ENCODE measurements around the gene SH3RF1.
A peak's percentile ranks its signal among the peaks of the same experiment; 100 is the strongest.

Gene SH3RF1

DNA sequence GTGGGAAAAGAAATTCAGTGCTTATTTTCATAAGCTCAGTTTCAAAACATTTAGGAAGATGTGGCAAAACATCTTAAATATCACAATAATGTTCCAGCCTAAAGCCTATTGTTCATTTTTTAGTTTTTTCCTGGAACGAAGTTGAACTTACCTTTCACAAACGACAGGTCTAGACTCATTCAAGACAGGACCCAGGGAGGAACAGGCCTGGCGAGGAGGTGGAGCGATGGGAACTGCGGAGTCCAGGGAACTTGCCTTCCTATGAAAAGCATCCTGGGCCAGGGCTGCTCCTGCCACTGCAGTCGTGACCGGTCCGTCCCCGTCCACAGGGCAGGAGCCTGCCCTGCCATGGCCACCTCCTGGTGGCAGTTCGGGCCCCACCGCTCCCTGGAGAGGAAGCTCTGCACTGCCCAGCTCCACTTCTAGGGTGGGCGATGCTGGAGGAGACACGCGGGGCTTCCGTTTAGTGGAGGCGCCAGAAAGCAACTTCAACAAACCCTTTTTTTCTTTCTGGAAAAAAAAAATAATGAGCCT lies 164.0 kb downstream of the SH3RF1 start:
- Mint-ChIP-seq H3K27ac (no peak overlapping the region), H3K9me3 (no peaks in the 10 kb centered on the region), H3K4me1 (ENCODE audit: low read depth) (no peaks in the 10 kb centered on the region), H3K36me3 (ENCODE audit: low read depth) (no peaks in the 10 kb centered on the region), H3K27me3 (peaks cover 5% of the 10 kb centered on the region), H3K4me3 (no peak overlapping the region)
- DNase-seq: no peak

DNA sequence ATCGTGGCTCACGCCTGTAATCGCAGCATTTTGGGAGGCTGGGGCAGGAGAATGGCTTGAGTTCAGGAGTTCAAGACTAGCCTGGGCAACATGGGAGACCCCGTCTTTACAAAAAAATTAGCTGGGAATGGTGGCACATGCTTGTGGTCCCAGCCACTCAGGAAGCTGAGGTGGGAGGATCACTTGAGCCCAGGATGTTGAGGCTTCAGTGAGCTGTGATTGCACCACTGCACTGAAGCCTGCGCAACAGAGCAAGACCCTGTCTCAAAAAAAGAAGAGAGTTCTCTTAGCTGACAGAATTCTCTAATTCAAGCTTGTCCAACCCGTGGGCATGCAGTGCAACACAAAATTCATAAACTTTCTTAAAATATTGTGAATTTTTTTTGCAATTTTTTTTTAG lies 165.1 kb downstream of the SH3RF1 start:
- H3K4me3 Mint-ChIP-seq: no peak overlapping the region
- H3K36me3 Mint-ChIP-seq (ENCODE audit: low read depth): no peaks in the 10 kb centered on the region
- no peaks in the 10 kb centered on the region for H3K9me3 Mint-ChIP-seq
- DNase-seq: no peak
- H3K4me1 Mint-ChIP-seq (ENCODE audit: low read depth): no peaks in the 10 kb centered on the region
- no peak overlapping the region for H3K27ac Mint-ChIP-seq
- peaks cover 5% of the 10 kb centered on the region for H3K27me3 Mint-ChIP-seq

DNA sequence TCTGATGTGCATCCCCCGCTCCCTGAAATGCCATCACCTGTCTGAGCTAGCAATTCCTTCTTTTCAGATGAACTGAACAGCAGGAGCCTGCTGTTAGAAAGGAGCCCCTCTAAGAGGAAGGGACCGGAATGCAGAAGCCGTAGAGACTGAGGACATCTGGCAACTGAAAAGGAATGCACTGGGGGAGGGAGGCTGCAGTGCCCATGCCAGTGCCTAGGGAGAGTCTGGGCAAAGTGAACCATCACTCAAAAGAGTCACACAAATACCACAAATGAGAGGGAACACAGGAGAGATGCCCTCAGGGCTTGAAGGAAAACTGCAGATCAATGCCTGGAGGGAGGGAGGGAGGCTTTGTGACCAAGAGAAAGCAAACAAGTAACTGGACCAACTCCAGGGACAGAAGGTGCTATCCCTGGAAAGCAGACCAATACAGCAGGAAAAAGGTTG lies 166.8 kb downstream of the SH3RF1 start:
- no peak for DNase-seq
- no peaks in the 10 kb centered on the region for H3K36me3 Mint-ChIP-seq (ENCODE audit: low read depth)
- H3K27me3 Mint-ChIP-seq: peaks cover 5% of the 10 kb centered on the region

DNA sequence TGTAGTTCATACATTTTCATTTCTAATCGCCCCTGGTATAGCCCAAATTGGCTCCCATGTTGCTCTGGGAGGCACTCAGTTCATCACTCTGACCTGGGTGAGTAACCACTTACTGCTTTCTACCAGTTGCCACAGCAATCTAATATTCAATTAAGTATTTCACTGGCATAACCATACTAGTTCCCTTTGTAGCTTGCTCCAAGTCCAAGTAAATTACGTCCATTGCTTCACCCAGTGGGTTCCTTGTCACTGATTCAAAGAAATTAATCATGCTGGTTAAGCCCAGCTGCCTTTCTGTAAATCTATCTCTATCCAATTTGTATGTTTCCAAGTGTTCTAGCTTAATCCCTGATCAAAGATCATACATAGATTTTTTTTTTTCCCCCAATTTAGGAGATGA lies 168.7 kb downstream of the SH3RF1 start:
- Mint-ChIP-seq H3K36me3 (ENCODE audit: low read depth) (no peaks in the 10 kb centered on the region), H3K27ac (no peak overlapping the region), H3K27me3 (peaks cover 7% of the 10 kb centered on the region), H3K4me1 (ENCODE audit: low read depth) (peaks cover 2% of the 10 kb centered on the region), H3K4me3 (no peak overlapping the region), H3K9me3 (no peaks in the 10 kb centered on the region)
- no peak for DNase-seq

More for the DNA sequence above, 166.8 kb downstream of the SH3RF1 start:
- H3K9me3 Mint-ChIP-seq: no peaks in the 10 kb centered on the region
- H3K4me3 Mint-ChIP-seq: no peak overlapping the region
- H3K4me1 Mint-ChIP-seq (ENCODE audit: low read depth): no peaks in the 10 kb centered on the region
- H3K27ac Mint-ChIP-seq: no peak overlapping the region

DNA sequence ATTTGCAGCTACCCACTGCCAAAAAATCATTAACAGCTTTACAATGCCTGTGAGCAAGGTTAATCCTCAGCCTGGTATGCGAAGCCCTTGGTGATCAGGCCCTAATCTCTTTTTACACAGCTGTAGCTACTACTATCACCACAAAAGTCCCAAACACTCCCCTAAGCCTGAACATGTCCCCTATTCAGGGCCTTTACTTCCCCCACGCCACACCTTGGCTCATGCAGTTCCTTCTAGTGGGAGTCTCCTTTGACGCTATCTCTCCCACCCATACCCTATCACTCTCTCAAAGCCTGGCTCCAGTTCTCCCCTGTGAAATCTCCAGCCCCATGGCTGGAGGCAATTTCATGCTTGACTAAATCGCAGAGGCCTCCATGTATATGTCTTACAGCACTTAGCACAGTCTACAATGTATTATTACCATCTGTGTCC lies 170.1 kb downstream of the SH3RF1 start:
- no peak for DNase-seq
- peaks cover 10% of the 10 kb centered on the region for H3K27me3 Mint-ChIP-seq
- H3K4me1 Mint-ChIP-seq (ENCODE audit: low read depth): peaks cover 2% of the 10 kb centered on the region
- no peak overlapping the region for H3K4me3 Mint-ChIP-seq
- H3K36me3 Mint-ChIP-seq (ENCODE audit: low read depth): no peaks in the 10 kb centered on the region
- H3K27ac Mint-ChIP-seq: no peak overlapping the region
- no peaks in the 10 kb centered on the region for H3K9me3 Mint-ChIP-seq

DNA sequence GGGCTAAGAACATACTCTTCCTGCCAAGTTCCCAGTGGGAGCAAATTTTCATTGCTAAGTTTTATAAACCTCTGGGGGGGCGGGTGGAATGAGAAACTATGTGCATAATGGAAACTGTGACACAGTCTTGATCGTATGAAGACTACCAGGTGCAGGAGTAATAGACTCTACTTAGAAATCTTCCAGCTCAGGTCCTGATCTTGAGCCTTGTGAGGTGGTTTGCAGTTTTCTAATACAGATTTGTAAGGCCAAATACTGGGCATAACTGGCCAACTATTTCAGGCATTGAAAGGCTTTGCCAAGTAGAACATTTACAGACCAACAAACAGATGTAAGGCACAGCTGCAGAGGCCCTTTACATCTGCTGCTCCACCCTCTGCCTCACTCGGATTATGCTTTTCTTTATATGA lies 171.0 kb downstream of the SH3RF1 start:
- Mint-ChIP-seq H3K4me1 (ENCODE audit: low read depth) (peaks cover 2% of the 10 kb centered on the region), H3K4me3 (no peak overlapping the region), H3K9me3 (no peaks in the 10 kb centered on the region), H3K27me3 (peaks cover 10% of the 10 kb centered on the region), H3K27ac (no peak overlapping the region), H3K36me3 (ENCODE audit: low read depth) (no peaks in the 10 kb centered on the region)
- no peak for DNase-seq

DNA sequence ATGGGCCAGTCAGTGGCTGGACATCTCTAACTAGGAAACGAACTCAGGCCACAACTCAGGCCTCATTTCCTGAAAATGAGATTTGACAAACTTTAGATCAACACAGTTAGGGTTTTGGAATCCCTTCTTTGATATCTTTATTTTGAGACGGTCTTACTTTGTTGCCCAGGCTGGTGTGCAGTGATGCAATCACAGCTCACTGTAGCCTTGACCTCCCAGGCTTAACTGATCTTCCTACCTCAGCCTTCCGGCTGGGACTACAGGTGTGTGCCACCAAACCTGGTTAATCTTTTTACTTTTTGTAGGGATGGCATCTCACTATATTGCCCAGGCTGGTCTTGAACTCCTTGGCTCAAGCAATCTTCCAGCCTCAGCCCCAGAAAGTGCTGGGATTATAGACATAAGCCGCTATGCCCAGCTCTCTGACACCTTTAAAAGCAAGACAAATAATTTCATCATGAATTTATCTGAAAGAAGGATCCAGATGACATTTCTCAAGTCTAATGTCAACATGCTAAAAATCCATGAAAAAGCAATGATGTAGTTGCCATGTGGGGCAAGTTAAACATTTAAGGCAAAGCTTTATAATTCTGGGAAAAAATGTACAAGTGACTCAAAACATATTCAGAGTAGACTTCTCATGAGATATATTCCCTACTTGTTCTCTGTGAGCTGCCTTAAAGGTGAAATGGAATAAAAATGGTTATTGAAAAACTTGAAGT lies 171.6 kb downstream of the SH3RF1 start:
- H3K27ac Mint-ChIP-seq: no peak overlapping the region
- peaks cover 2% of the 10 kb centered on the region for H3K4me1 Mint-ChIP-seq (ENCODE audit: low read depth)
- no peaks in the 10 kb centered on the region for H3K9me3 Mint-ChIP-seq
- DNase-seq: no peak
- H3K4me3 Mint-ChIP-seq: no peak overlapping the region
- H3K36me3 Mint-ChIP-seq (ENCODE audit: low read depth): no peaks in the 10 kb centered on the region
- peaks cover 8% of the 10 kb centered on the region for H3K27me3 Mint-ChIP-seq

DNA sequence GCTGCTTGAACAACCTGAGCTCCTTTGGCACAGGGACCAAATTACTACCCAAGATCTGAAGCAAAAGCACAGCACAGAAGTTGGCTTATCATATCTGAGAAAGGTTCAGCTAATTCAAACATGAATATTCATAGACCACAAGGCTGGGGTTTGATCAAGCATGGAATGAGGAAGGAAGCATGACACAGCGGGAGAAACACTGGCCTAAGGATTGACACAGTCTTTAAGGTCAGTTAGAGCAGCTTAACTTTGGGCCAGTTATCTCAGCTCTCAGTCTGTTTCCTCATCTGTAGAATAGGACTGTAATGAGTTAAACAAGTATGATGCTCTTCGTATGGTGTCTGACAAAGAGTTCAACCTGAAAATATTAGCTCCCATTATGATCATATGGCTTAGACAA lies 172.2 kb downstream of the SH3RF1 start:
- Mint-ChIP-seq H3K9me3 (no peaks in the 10 kb centered on the region), H3K36me3 (ENCODE audit: low read depth) (no peaks in the 10 kb centered on the region), H3K27ac (peak overlapping the region; percentile 34), H3K27me3 (peaks cover 5% of the 10 kb centered on the region), H3K4me1 (ENCODE audit: low read depth) (peaks cover 2% of the 10 kb centered on the region), H3K4me3 (no peak overlapping the region)
- no peak for DNase-seq

DNA sequence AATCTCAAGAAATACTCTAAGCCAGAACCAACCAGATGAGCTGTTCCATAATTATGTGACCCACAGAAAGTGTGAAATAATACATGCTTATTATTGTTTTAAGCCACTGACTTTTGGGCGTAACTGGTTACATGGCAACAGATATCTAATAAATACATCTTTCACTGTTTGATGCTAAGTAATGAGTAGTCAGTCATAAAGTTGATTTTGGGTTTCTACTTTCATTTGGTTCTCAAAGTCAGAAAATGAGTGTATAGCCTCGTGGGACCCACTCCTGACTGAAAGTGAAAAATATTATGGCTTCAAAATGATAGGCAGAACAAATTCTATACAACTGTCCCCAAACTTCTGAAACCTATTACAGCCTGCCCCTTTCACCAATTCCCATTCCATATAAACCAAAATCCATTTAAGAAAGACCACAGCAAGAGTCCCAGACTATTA lies 172.7 kb downstream of the SH3RF1 start:
- no peaks in the 10 kb centered on the region for H3K9me3 Mint-ChIP-seq
- DNase-seq: no peak
- no peak overlapping the region for H3K4me3 Mint-ChIP-seq
- H3K27me3 Mint-ChIP-seq: peaks cover 5% of the 10 kb centered on the region
- H3K4me1 Mint-ChIP-seq (ENCODE audit: low read depth): peaks cover 2% of the 10 kb centered on the region
- H3K36me3 Mint-ChIP-seq (ENCODE audit: low read depth): no peaks in the 10 kb centered on the region
- H3K27ac Mint-ChIP-seq: peak overlapping the region; percentile 34

DNA sequence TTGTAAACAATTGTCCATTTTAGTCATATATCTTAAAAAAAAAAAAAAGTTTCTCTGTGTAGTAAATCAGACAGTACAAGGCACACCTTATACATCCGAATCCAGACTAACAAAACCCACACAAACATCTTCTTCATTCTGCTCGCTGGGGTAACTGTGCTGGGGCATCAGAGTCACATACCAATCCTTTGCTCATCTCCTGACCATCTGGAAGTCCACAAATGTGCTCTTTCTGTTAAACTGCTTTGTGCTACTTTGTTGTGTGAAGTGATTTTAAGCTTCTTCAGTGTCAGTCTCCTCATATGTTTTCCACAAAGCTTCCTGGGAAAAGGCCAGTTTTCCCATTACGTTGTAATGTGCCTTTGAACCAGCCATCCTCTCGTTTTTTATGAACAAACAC lies 174.5 kb downstream of the SH3RF1 start:
- Mint-ChIP-seq H3K27me3 (peaks cover 5% of the 10 kb centered on the region), H3K4me3 (no peak overlapping the region), H3K27ac (no peak overlapping the region), H3K36me3 (ENCODE audit: low read depth) (no peaks in the 10 kb centered on the region), H3K4me1 (ENCODE audit: low read depth) (peaks cover 2% of the 10 kb centered on the region), H3K9me3 (no peaks in the 10 kb centered on the region)
- DNase-seq: no peak

DNA sequence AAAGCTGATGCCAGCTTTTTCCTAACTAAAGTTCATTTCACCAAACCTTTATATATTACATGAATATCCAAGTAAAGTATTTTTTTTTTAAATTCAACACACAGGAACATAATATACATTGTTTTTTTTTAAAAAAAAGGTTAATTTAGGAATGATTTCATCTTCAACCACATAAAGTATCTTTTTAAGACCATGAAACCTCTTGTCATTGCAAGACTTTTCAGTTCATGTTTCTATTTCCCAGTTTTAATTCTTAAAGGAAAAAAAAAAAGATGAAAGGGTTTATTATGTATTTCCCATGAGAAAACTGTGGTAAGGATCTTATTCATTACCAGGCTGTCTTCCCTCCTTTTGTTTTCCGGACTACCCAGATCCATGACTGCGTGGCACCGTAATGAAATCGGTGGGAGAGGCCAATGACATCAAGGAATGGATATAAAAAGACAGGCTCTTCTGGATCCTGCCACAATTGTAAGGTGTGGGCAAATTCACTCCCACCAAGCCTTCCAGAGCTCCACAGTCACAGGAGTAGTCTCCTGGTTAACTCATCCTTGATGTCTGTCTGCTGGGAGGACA lies 176.0 kb downstream of the SH3RF1 start:
- Mint-ChIP-seq H3K36me3 (ENCODE audit: low read depth) (no peaks in the 10 kb centered on the region), H3K4me1 (ENCODE audit: low read depth) (peaks cover 2% of the 10 kb centered on the region), H3K27ac (no peak overlapping the region), H3K27me3 (peaks cover 5% of the 10 kb centered on the region), H3K4me3 (no peak overlapping the region), H3K9me3 (peaks cover 5% of the 10 kb centered on the region)
- DNase-seq: no peak

DNA sequence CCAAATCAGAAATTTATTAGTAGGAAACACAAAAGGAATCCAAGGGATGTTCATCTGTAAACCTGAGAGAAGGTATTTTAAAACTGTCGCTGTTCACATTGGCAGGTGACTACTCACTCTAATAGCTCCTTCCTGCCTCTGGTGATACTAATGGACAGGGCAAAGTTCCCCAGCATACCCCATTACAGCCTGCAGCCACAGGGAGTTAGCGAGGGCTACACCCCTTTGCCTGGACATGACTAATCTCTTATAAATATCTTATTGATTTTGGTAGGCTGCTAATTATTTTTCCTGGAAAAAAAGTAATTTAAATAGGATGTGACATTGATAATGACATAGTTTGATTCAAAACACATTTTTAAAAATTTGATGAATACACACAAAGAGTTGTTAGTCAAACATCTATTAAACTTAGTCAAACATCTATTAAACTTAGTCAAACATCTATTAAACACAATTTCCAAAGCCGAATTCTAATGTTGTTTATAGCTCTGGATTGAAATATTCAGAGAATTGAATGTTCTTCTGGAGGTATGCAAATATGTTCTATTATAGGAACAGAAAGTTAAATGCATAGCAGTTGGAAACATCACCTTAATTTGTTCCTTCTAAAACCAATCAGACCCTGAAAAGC lies 177.8 kb downstream of the SH3RF1 start:
- Mint-ChIP-seq H3K4me1 (ENCODE audit: low read depth) (no peaks in the 10 kb centered on the region), H3K4me3 (no peak overlapping the region), H3K27me3 (peaks cover 3% of the 10 kb centered on the region), H3K27ac (no peak overlapping the region), H3K36me3 (ENCODE audit: low read depth) (no peaks in the 10 kb centered on the region), H3K9me3 (peaks cover 5% of the 10 kb centered on the region)
- no peak for DNase-seq

DNA sequence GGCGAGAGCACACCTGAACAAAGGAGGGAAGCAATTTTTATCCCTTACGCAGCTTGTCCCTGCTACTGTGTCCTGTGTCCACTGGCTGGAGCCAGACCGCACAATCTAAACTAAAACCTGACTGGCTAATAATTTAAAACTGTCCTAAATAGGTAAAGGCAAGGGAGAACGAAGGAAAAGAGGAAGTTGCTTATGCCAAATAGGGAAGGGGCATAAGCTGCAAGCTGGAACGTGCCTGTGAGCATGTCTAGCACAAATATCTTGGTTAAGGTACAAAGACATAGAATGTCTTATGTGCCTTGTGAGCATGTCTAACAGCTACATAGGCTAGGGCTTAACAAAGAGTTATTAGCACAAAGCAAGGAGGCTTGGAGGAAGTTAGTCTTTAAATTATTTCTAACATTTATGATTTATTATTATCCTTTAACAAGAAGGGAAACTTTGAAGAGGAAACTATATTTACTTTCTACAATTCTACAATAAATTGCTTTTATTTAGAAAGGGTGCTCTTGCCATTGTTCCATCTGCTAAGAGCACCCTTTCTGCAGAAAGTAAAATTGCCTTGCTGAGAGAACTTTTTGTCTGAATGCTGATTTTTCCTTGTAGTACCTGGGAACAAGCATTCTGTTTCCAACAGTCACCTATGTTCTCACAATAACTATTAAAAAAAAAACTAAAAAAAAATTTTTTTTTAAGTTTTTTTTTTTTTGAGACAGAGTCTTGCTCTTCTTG lies 180.1 kb downstream of the SH3RF1 start:
- H3K36me3 Mint-ChIP-seq (ENCODE audit: low read depth): no peaks in the 10 kb centered on the region
- no peaks in the 10 kb centered on the region for H3K27me3 Mint-ChIP-seq
- no peak overlapping the region for H3K4me3 Mint-ChIP-seq
- DNase-seq: no peak
- H3K27ac Mint-ChIP-seq: no peak overlapping the region
- peaks cover 5% of the 10 kb centered on the region for H3K9me3 Mint-ChIP-seq
- no peaks in the 10 kb centered on the region for H3K4me1 Mint-ChIP-seq (ENCODE audit: low read depth)

DNA sequence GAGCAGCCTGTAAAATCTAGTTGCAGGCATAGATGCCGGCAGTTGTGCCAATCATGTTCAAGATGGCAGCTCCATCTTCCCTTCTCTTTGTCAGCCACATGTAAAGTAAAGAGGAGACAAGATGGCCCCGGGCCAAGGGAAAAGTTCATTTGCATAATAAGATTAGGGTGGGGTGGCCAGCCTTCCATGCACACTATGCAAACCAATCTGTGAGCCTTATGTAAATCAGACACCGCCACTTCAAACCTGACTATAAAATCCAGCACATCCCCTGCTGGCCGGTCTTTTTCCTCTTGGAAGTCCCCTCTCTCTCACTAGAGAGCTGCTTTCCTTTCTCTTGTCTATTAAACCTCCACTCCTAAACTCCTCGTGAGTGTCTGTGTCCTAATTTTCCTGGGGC lies 181.8 kb downstream of the SH3RF1 start:
- no peak overlapping the region for H3K4me3 Mint-ChIP-seq
- H3K9me3 Mint-ChIP-seq: peaks cover 5% of the 10 kb centered on the region
- no peaks in the 10 kb centered on the region for H3K27me3 Mint-ChIP-seq
- no peaks in the 10 kb centered on the region for H3K4me1 Mint-ChIP-seq (ENCODE audit: low read depth)
- no peak for DNase-seq
- no peaks in the 10 kb centered on the region for H3K36me3 Mint-ChIP-seq (ENCODE audit: low read depth)
- no peak overlapping the region for H3K27ac Mint-ChIP-seq
